ENCODE results near the gene SERPINB6. TPM values are rescaled to one million over a fixed set of nuclear protein-coding genes. Genes with fewer than 3 reads are reported as not detected.

SERPINB6 gene
- polyA plus RNA-seq (2012; ENCODE audit: missing spikeins), result 5.9 TPM

DNA sequence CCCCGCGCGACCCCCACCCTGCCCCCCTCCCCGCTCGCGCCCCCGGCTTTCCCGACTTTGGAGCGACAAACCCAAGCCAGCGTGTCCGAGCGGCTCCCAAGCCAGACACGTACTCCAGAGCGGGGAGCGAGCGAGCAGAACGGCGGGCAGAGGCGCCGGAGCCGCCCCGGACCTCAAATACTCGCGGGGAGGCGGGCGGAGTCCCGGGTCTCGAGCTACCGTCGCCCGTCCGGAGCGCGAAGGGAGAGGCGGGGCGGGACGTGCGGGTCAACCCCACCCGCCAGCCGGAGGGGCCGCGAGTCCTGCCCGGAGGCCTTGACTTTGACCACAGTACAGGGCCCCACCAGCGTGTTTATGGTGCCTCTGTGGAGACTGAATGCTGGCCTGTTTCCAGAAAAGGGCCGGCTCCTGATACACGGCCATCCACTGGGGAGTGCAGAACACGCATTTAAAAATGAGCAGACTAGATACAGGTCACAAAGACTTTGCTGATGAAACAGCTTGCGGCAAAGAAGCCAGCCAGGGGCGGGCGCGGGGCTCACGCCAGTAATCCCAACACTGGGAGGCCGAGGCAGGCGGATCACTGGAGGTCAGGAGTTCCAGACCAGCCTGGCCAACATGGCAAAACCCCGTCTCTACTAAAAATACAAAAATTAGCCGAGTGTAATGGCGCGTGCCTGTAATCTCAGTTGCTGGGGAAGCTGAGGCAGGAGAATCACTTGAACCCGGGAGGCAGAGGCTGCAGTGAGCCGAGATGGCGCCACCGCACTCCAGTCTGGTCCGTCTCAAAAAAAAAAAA lies at the start of gene SERPINB6:
Gene SERPINB6, minus strand, starts transcription at position 148 of the 799 bp plus-strand sequence. CDS start 12,235 bp downstream, outside the sequence.
- FAIRE-seq (no peak), DNase-seq (ENCODE audit: insufficient read length) (peak; percentile 31)
- TF ChIP-seq POLR2AphosphoS5 (IDR thresholded peaks at IDR 0.05; ENCODE audit: low read depth, low read length), result no peak
- no peak for TF ChIP-seq TAF1 (IDR thresholded peaks at IDR 0.05; ENCODE audit: borderline replicate concordance, low read depth, low read length)
- TF ChIP-seq POLR2A (IDR thresholded peaks at IDR 0.05; ENCODE audit: low read depth, low read length), result no peak

DNA sequence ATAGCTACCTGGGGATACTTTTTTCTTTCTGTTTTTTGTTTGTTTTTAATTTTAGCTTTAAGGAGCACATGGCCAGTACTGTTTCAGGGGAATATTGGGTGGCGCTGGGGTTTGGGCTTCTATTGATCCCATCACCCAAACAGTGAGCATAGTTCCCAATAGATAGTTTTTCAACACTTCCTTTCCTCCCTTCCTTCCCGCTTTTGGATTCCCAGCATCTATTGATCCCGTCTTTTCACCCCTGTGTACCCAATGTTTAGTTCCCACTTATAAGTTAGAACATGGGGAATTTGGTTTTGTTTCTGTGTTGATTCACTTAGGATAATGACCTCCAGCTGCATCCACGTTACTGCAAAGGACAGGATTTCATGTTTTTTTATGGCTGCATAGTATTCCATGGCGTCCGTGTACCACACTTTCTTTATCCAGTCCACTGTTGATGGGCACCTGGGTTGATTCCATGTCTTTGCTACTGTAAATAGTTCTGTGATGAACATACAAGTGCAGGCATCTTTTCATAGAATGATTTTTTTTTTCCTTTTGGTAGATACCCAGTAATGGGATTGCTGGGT lies 48.5 kb upstream of the SERPINB6 start:
- DNase-seq (ENCODE audit: insufficient read length) (no peak), FAIRE-seq (no peak)
- TF ChIP-seq POLR2AphosphoS5 (IDR thresholded peaks at IDR 0.05; ENCODE audit: low read depth, low read length) (no peak), POLR2A (IDR thresholded peaks at IDR 0.05; ENCODE audit: low read depth, low read length) (no peak), TAF1 (IDR thresholded peaks at IDR 0.05; ENCODE audit: borderline replicate concordance, low read depth, low read length) (no peak)

DNA sequence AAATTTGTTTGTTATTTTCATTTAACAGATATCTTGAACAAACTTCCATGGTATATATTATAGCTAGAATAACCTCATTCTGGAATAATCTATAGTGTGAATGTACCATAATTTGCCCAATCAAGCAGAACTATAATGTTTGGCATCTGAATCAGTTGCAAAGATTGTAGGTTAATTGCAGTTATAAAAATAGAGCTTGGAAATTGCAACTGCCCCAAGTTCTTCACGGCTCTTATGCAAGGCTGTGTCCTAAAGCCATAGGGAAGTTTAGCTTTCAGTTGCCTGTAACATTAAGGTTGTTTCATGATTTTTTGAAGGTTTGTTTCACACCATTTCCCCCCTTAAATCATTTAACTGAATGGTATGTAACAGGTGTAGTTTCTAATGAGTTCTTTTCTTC lies 47.7 kb upstream of the SERPINB6 start:
- no peak for FAIRE-seq
- no peak for DNase-seq (ENCODE audit: insufficient read length)
- no peak for TF ChIP-seq POLR2AphosphoS5 (IDR thresholded peaks at IDR 0.05; ENCODE audit: low read depth, low read length)
- no peak for TF ChIP-seq TAF1 (IDR thresholded peaks at IDR 0.05; ENCODE audit: borderline replicate concordance, low read depth, low read length)
- no peak for TF ChIP-seq POLR2A (IDR thresholded peaks at IDR 0.05; ENCODE audit: low read depth, low read length)

DNA sequence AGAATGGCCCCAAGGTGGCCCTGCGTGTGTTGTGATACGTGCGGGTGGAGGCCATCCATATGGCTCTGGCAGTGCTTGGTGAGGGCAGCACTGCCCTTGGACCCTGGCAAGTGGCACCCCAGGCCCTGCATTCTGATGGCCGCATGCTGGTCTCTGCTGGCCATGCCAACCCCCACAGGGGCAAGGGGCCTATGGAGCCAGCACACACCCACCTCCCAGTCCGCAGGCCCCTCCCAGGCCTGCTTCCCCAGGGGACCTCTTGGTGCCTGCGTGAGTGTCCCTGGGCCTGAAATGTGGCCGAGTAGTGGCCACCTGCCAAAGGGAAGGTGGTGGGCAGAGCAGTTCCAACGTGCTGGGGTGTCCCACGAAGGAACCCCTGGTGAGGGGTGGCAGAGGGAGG lies 45.9 kb upstream of the SERPINB6 start:
- no peak for TF ChIP-seq POLR2AphosphoS5 (IDR thresholded peaks at IDR 0.05; ENCODE audit: low read depth, low read length)
- no peak for TF ChIP-seq TAF1 (IDR thresholded peaks at IDR 0.05; ENCODE audit: borderline replicate concordance, low read depth, low read length)
- TF ChIP-seq POLR2A (IDR thresholded peaks at IDR 0.05; ENCODE audit: low read depth, low read length), result no peak
- FAIRE-seq (no peak), DNase-seq (ENCODE audit: insufficient read length) (no peak)

DNA sequence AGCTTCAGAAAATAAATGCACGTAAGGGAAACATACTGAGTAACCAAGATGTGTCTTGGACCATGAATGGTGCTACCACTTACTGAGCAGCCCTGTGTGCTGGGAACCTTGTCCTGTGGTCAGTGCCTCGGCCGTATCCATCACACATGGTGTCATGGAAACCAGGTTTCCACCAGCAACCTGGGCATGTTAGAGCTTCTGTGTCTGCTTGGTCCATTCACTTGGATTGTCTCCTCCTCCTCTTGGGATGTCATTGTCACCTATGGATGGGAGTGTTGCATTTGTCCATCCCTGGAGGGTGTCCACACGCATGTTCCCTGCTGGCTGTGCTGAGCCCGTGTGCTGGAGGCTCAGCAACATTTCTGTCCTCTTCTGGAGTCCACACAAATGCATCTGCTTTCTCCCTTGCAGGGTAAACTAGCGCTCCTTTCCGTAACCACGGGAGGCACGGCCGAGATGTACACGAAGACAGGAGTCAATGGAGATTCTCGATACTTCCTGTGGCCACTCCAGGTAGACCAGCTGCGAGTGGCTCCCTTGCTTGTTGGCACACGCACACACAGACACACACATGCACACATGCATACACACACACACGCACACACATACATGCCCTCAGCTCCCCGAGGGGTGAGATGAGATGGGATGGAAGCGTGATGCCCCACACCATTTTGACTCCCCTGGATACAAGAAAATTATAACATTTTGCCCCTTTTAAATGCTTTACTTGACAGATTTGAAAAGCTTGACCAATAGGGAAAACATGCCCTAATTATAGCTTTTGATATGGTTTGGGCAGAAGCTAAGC lies 45.3 kb upstream of the SERPINB6 start:
- no peak for DNase-seq (ENCODE audit: insufficient read length)
- TF ChIP-seq POLR2AphosphoS5 (IDR thresholded peaks at IDR 0.05; ENCODE audit: low read depth, low read length) (no peak), TAF1 (IDR thresholded peaks at IDR 0.05; ENCODE audit: borderline replicate concordance, low read depth, low read length) (no peak), POLR2A (IDR thresholded peaks at IDR 0.05; ENCODE audit: low read depth, low read length) (no peak)
- FAIRE-seq, result no peak

DNA sequence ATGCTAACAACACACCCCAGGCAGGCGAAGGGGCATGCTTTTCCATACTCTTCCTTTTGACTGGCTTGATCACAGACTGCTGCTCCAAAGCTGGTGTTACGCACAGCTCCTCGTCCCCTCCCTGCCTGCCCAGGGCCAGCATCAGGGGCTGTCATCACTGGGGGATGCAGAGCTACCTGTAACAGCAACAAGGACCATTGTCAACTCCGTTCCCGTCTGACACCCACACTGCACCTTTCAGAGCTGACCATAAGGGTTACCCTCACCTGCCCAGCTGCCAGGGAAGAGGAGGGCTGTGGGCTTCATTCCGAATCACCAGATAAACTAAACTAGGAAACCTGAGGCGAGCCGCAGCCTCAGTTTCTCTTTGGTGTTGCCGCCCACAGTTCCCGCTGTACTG lies 43.8 kb upstream of the SERPINB6 start:
- no peak for FAIRE-seq
- DNase-seq (ENCODE audit: insufficient read length), result no peak
- TF ChIP-seq POLR2A (IDR thresholded peaks at IDR 0.05; ENCODE audit: low read depth, low read length) (no peak), TAF1 (IDR thresholded peaks at IDR 0.05; ENCODE audit: borderline replicate concordance, low read depth, low read length) (no peak), POLR2AphosphoS5 (IDR thresholded peaks at IDR 0.05; ENCODE audit: low read depth, low read length) (no peak)

DNA sequence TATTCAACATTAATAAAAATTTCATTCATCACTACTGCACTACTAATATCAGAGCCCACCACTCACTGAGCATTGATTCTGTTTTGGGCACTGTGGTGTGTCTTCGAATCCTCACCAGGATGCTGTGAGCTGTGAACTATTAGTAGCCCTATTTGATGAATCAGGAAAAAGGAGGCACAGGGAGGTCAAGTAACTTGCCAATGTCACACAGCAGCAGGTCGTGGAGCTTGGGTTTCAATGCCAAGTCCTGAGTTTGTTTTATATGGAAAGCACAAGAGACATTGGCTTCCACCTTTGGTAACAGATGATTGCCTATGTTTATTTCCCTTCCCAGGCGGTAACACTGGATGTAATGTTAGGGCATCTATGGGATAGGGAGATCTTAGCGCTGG lies 43.3 kb upstream of the SERPINB6 start:
- DNase-seq (ENCODE audit: insufficient read length) (no peak), FAIRE-seq (no peak)
- no peak for TF ChIP-seq POLR2AphosphoS5 (IDR thresholded peaks at IDR 0.05; ENCODE audit: low read depth, low read length)
- no peak for TF ChIP-seq POLR2A (IDR thresholded peaks at IDR 0.05; ENCODE audit: low read depth, low read length)
- no peak for TF ChIP-seq TAF1 (IDR thresholded peaks at IDR 0.05; ENCODE audit: borderline replicate concordance, low read depth, low read length)

DNA sequence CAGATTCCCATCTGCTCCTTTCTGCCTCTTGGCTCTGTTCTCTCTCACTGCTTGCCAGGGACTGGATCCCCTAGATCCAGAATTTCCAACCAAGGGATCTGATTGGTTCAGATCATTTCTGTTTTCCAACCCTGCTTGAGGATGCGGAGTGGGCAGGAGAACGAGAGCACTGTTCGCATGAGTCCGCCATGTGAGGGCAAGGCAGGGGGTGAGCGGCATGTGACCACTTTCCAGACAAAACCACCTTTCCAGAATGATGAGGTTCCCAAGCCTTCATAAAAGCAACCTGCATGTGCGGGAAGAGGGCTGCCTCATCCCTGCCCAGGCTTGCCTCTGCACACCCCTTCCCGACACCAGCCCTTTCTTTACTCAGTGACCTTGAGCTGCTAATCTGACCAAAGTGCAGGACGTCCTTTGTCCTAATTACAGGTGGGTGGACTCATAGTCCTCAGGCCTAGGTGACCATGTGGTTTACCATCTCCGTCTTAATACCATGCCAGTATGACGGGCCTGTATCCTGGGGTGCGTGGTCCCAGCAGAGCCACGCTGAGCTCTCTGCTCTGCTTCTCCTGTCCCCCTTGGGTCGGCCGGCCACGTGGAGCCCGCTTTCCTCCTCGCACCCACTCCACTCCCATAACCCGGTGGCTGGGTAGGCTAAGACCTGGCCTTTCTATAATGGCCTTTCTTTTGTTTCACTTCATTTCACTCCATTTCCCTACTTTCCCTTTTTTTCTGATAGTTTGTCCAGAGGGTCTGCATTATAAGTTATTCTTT lies 42.7 kb upstream of the SERPINB6 start:
- TF ChIP-seq TAF1 (IDR thresholded peaks at IDR 0.05; ENCODE audit: borderline replicate concordance, low read depth, low read length) (no peak), POLR2AphosphoS5 (IDR thresholded peaks at IDR 0.05; ENCODE audit: low read depth, low read length) (no peak), POLR2A (IDR thresholded peaks at IDR 0.05; ENCODE audit: low read depth, low read length) (no peak)
- DNase-seq (ENCODE audit: insufficient read length) (no peak), FAIRE-seq (no peak)

DNA sequence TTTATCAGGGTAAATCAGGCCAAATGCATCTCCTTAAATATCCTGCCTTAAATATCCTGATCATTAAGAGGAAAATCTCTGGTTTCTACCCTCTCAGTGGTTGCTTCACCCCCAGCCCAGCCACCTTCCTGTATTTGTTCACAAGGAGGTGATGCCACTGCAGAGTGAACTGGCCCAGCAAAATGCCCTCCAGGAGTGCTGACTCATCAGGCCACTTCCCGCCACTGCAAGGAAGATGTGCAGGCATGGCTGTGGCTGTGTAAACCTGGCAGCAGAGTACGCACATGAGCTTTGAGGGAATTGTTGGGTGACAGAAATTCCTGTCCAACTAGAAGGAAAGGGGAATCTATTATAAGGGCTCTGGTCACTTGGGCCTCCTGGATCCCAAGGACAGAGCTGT lies 42.1 kb upstream of the SERPINB6 start:
- DNase-seq (ENCODE audit: insufficient read length) (no peak), FAIRE-seq (no peak)
- no peak for TF ChIP-seq POLR2A (IDR thresholded peaks at IDR 0.05; ENCODE audit: low read depth, low read length)
- no peak for TF ChIP-seq POLR2AphosphoS5 (IDR thresholded peaks at IDR 0.05; ENCODE audit: low read depth, low read length)
- TF ChIP-seq TAF1 (IDR thresholded peaks at IDR 0.05; ENCODE audit: borderline replicate concordance, low read depth, low read length), result no peak

DNA sequence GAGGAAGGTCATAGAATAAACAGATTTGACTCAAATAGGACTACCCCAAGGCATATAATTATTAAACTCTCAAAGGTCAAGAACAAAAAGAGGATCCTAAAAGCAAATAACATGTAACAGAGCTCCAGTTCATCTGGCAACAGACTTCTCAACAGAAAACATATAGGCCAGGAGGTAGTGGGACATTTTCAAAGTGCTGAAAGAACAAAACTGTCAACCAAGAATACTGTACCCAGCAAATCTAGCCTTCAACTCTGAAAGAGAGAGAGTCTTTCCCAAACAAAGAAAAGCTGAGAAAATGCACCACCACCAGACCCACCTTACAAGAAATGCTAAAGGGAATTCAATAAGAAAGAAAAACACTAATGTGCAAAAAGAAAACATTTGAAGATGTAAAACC lies 40.2 kb upstream of the SERPINB6 start:
- DNase-seq (ENCODE audit: insufficient read length) (no peak), FAIRE-seq (no peak)
- TF ChIP-seq POLR2A (IDR thresholded peaks at IDR 0.05; ENCODE audit: low read depth, low read length) (no peak), POLR2AphosphoS5 (IDR thresholded peaks at IDR 0.05; ENCODE audit: low read depth, low read length) (no peak), TAF1 (IDR thresholded peaks at IDR 0.05; ENCODE audit: borderline replicate concordance, low read depth, low read length) (no peak)

DNA sequence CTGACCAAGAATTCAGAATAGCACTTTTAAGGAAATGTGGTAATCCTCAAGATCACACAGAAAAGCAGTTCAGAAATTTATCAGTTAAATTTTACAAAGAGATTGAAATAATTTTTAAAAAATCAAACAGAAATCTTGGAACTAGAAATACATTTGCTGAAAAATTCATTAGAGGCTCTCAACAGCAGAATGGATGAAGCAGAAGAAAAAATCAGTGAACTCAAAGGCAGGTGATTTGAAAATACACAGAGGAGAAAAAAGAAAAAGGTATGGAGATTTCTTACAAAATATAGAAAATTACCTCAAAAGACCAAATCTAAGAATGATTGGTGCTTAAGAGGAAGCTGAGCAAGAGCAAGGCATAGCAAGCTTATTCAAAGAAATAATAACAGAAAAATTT lies 39.8 kb upstream of the SERPINB6 start:
- TF ChIP-seq POLR2AphosphoS5 (IDR thresholded peaks at IDR 0.05; ENCODE audit: low read depth, low read length) (no peak), TAF1 (IDR thresholded peaks at IDR 0.05; ENCODE audit: borderline replicate concordance, low read depth, low read length) (no peak), POLR2A (IDR thresholded peaks at IDR 0.05; ENCODE audit: low read depth, low read length) (no peak)
- FAIRE-seq (no peak), DNase-seq (ENCODE audit: insufficient read length) (no peak)
